DMS153 treated with DMSO at 0.1 percent for 48 hours (cell line): ENCODE results near the gene RFLNA.
"Not testable (repeated sequence)": the region's sequence is repeated elsewhere in the genome, so short reads cannot be mapped to it uniquely, and the experiment has no call there.

Experiments used
- DNase-seq: peaks from one replicate; lab custom pipeline; 2025; ENCODE audit not compliant: unreplicated experiment; lab: John Stamatoyannopoulos, UW

The RFLNA gene

GRCh38 chr12:124318278-124319020 is 23.6 kb downstream of the RFLNA start:
- no peak for DNase-seq

GRCh38 chr12:124319368-124320050 is 24.6 kb downstream of the RFLNA start:
- no peak for DNase-seq

GRCh38 chr12:124321040-124321481 is 26.2 kb downstream of the RFLNA start:
- no peak for DNase-seq

- DNase-seq = no peak
Measured at GRCh38 chr12:124321556-124322270, 26.8 kb downstream of the RFLNA start.

- no peak for DNase-seq
Measured at GRCh38 chr12:124322271-124322998, 27.5 kb downstream of the RFLNA start.

GRCh38 chr12:124322999-124323328 is 28.1 kb downstream of the RFLNA start:
- not testable (repeated sequence) for DNase-seq

GRCh38 chr12:124323771-124324530 is 29.1 kb downstream of the RFLNA start:
- no peak for DNase-seq

- no peak for DNase-seq
Measured at GRCh38 chr12:124324803-124325705, 30.2 kb downstream of the RFLNA start.

GRCh38 chr12:124326104-124326503 is 31.2 kb downstream of the RFLNA start:
- DNase-seq = no peak

- DNase-seq = no peak
Measured at GRCh38 chr12:124326871-124327270, 32.0 kb downstream of the RFLNA start.

- DNase-seq = no peak
Measured at GRCh38 chr12:124327362-124328043, 32.6 kb downstream of the RFLNA start.

GRCh38 chr12:124328116-124328515 is 33.2 kb downstream of the RFLNA start:
- no peak for DNase-seq

GRCh38 chr12:124328636-124329035 is 33.7 kb downstream of the RFLNA start:
- no peak for DNase-seq

- DNase-seq = no peak
Measured at GRCh38 chr12:124332058-124332672, 37.3 kb downstream of the RFLNA start.

GRCh38 chr12:124332900-124333299 is 38.0 kb downstream of the RFLNA start:
- DNase-seq = no peak

- DNase-seq = no peak
Measured at GRCh38 chr12:124333724-124334123, 38.8 kb downstream of the RFLNA start.

- no peak for DNase-seq
Measured at GRCh38 chr12:124334266-124334665, 39.4 kb downstream of the RFLNA start.

GRCh38 chr12:124334976-124335375 is 40.1 kb downstream of the RFLNA start:
- no peak for DNase-seq
